ENCODE results near the gene THOP1. TPM values are rescaled to one million over a fixed set of nuclear protein-coding genes. Genes with fewer than 3 reads are reported as not detected.

The THOP1 gene
- total RNA-seq, result 10 to 100 TPM; 31.3 to 55.2 TPM

DNA sequence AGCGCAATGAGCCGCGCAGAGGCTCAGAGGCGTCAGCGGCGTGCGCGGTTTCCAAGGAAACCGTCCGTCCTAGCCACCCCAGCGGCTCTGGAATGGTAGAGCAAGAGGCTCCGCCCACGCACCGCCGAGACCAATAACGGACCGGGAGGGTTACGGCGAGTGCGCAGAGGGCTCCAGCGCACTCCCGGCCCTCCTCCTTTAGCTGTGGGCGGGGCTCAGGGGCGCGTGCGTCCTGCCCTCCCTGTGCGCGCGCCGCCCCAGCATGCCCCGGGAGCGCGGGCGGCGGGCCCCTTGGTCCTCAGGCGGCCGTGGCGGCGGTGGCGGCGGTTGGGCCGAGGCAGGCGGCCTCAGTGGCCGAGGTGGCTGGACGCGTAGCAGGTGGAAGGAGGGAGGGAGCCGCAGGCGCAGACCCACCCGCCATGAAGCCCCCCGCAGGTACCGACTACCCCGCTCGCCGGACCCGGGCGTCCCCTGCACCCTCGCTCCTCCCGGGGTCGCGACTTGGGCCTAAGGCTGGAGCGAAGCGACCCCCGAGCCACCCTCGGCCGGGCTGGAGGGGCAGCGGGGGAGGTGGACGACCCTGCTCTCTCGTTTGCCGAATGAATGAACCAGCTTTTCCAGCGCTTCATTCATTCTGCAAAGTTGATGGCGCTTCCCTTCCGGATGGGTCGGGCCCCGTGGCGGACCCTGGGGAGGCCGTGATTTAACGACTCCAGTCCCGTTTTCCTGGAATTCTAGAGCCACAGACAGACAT lies at the start of gene THOP1:
Gene THOP1 (plus strand): TSS at position 260 of the 754 bp plus-strand sequence. CDS start 160 bp downstream, at position 420.
- ATAC-seq (ENCODE audit: insufficient number of reproducible peaks, low FRiP score, low read depth), result peak; percentile 80
- TF ChIP-seq, protein P1, sequence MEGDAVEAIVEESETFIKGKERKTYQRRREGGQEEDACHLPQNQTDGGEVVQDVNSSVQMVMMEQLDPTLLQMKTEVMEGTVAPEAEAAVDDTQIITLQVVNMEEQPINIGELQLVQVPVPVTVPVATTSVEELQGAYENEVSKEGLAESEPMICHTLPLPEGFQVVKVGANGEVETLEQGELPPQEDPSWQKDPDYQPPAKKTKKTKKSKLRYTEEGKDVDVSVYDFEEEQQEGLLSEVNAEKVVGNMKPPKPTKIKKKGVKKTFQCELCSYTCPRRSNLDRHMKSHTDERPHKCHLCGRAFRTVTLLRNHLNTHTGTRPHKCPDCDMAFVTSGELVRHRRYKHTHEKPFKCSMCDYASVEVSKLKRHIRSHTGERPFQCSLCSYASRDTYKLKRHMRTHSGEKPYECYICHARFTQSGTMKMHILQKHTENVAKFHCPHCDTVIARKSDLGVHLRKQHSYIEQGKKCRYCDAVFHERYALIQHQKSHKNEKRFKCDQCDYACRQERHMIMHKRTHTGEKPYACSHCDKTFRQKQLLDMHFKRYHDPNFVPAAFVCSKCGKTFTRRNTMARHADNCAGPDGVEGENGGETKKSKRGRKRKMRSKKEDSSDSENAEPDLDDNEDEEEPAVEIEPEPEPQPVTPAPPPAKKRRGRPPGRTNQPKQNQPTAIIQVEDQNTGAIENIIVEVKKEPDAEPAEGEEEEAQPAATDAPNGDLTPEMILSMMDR (IDR thresholded peaks at IDR 0.05), result no peak
- Histone ChIP-seq H3K27ac (peak within 1 kb of the TSS; percentile 21 to 22), H3K9me3 (no peaks in the 10 kb centered on the region), H3K4me3 (peak within 1 kb of the TSS; percentile 95), H3K4me1 (ENCODE audit: control insufficient read depth in 1 of 2, low read depth in 2 of 2) (peaks cover 11 to 46% of the 10 kb centered on the region in 2 donors), H3K27me3 (replicated peaks; ENCODE audit: insufficient read depth) (no peaks in the 10 kb centered on the region), H3K36me3 (no peaks in the 10 kb centered on the region)
- peak; percentile 97 for DNase-seq (ENCODE audit: low spot score)

DNA sequence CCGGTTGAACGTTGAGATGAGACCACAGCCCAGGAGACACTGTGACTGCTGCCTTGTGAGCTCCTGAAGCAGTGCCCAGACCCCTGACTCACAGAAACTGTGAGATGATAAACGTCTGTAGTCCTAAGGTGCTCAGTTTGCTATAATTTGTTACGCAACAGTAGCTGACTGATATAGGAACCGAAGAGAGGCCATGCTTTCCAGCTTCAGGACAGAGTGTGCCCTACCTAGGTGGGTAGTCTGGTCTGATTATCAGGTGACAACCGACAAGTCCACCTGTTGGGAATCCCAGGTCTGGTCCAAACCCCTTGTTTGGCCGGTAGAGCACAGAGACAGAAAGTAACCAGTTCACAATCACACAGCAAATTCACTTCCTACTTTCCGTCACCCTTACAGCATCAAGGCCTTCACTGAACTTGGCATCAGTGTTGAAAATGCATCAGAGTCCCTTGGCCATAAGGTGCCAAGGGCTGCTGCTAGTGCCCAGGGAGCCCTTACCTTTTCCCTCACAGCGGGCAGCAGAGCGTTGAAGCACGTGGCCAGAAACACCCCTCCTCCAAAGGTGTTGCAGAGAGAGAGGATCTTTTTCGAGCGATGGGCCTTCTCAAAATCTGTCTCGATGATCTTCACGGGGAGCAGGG lies 48.6 kb upstream of the THOP1 start:
- Histone ChIP-seq H3K27me3 (replicated peaks; ENCODE audit: insufficient read depth) (no peaks in the 10 kb centered on the region), H3K36me3 (peaks cover 18% of the 10 kb centered on the region), H3K9me3 (no peaks in the 10 kb centered on the region), H3K4me1 (ENCODE audit: control insufficient read depth in 1 of 2, low read depth in 2 of 2) (peaks cover 12 to 15% of the 10 kb centered on the region in 2 donors), H3K4me3 (no peak overlapping the region), H3K27ac (no peak overlapping the region)
- ATAC-seq (ENCODE audit: insufficient number of reproducible peaks, low FRiP score, low read depth), result no peak
- no peak for DNase-seq (ENCODE audit: low spot score)
- TF ChIP-seq, protein P1 (IDR thresholded peaks at IDR 0.05), result no peak

DNA sequence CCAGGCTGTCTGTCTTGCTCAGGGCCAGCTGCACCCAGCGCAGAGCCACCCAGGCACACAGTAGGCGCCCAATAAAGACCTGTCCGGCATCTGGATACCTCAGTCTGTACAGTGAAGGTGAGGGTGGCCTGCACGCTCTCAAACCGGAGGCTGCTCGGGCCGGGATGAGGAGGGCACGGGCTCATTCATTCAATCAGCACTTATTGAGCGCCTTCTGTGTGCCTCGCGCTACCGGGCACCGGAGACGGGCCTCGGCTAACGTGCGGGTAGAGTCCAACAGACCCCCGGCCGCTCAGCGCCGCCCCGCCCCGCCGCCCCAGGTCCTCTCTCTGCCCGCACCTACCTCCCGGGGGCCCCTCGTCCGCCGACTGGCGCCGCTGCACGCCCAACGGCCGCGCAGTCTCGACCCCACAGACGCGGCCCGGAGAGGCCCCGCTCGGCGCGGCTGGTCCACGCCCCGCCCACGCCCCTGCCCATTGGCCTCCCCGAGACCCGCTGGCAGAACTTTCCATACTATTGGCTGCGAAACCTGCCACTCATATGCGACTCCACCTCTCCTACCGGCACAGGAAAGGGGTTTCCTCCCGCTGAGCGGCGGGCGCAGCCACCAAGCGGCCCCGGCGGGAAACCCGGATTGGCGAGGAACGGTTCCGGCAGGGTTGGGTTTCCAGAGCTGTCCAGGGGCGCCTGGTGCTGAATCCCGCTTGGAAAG lies 45.5 kb upstream of the THOP1 start, which contains the start of gene SLC39A3:
Gene SLC39A3 (minus strand): TSS at position 416 of the 712 bp plus-strand sequence. CDS start 2,760 bp downstream, outside the sequence.
- peak; percentile 95 for ATAC-seq (ENCODE audit: insufficient number of reproducible peaks, low FRiP score, low read depth)
- Histone ChIP-seq H3K9me3 (no peaks in the 10 kb centered on the region), H3K27me3 (replicated peaks; ENCODE audit: insufficient read depth) (no peaks in the 10 kb centered on the region), H3K27ac (no peak within 1 kb of the TSS), H3K4me3 (peak within 1 kb of the TSS; percentile 92), H3K4me1 (ENCODE audit: control insufficient read depth in 1 of 2, low read depth in 2 of 2) (peaks cover 12 to 15% of the 10 kb centered on the region in 2 donors), H3K36me3 (no peaks in the 10 kb centered on the region)
- TF ChIP-seq, protein P1 (IDR thresholded peaks at IDR 0.05), result peak; percentile 35
- peak; percentile 96 for DNase-seq (ENCODE audit: low spot score)

DNA sequence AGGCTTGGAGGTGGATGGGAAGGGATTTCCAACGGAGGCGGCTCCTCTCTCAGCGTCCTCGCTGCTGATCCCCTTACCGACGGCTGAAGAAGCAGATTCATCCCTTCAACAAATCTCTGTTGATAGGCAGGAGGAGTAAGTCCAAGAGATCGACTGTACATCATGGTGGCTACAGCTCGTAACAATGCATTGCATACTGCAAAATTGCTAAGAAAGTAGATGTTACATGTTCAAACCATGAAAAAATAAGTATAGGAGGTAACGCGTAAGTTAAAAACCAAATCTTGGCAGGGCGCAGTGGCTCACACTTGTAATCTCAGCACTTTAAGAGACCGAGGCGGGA lies 45.0 kb upstream of the THOP1 start:
- Histone ChIP-seq H3K9me3 (no peaks in the 10 kb centered on the region), H3K4me1 (ENCODE audit: control insufficient read depth in 1 of 2, low read depth in 2 of 2) (peaks cover 12 to 15% of the 10 kb centered on the region in 2 donors), H3K36me3 (no peaks in the 10 kb centered on the region), H3K27ac (no peak overlapping the region), H3K27me3 (replicated peaks; ENCODE audit: insufficient read depth) (no peaks in the 10 kb centered on the region), H3K4me3 (peak overlapping the region; percentile 92)
- TF ChIP-seq, protein P1 (IDR thresholded peaks at IDR 0.05), result no peak
- ATAC-seq (ENCODE audit: insufficient number of reproducible peaks, low FRiP score, low read depth), result no peak
- DNase-seq (ENCODE audit: low spot score), result no peak

DNA sequence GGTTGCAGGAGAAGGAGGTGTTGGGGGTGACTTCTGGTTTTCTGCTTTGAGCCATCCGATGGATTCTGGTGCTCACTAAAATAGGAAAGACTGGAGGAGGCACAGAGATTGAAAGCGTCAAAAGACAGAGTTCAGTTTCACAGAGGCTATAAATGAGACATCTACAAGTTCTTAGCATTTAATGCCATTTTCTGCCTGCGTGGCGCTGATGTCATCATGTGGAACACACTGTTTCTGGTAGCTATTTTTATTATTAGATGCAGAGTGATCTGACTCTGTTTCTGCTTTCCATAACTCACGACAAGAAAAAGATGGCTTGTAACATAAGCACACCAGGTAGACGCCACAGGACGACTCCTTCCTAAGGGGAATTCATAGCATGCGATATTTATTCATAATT lies 42.2 kb upstream of the THOP1 start:
- no peak overlapping the region for H3K4me3 ChIP-seq
- H3K9me3 ChIP-seq, result no peaks in the 10 kb centered on the region
- DNase-seq (ENCODE audit: low spot score), result no peak
- H3K36me3 ChIP-seq, result no peaks in the 10 kb centered on the region
- H3K27ac ChIP-seq, result no peak overlapping the region
- H3K27me3 ChIP-seq (replicated peaks; ENCODE audit: insufficient read depth), result no peaks in the 10 kb centered on the region
- TF ChIP-seq, protein P1 (IDR thresholded peaks at IDR 0.05), result no peak
- no peak for ATAC-seq (ENCODE audit: insufficient number of reproducible peaks, low FRiP score, low read depth)
- peaks cover 12 to 15% of the 10 kb centered on the region in 2 donors for H3K4me1 ChIP-seq (ENCODE audit: control insufficient read depth in 1 of 2, low read depth in 2 of 2)
